Measurements from ENCODE around the gene LDB1.

Gene LDB1

GRCh38 chr10:102123223-102123622, 3.1 kb upstream of the LDB1 start:
- H3K27ac ChIP-seq (replicated peaks) = no peak overlapping the region
- TF ChIP-seq REST (IDR thresholded peaks at IDR 0.05; ENCODE audit: insufficient replicate concordance, low read depth) (no peak), CTCF (IDR thresholded peaks at IDR 0.05; ENCODE audit: insufficient read depth, low read length) (no peak), SPI1 (IDR thresholded peaks at IDR 0.05; ENCODE audit: borderline replicate concordance, low read depth) (no peak), GABPA (IDR thresholded peaks at IDR 0.05; ENCODE audit: low read depth) (no peak), POLR2AphosphoS5 (IDR thresholded peaks at IDR 0.05; ENCODE audit: low read depth) (no peak)

GRCh38 chr10:102122450-102122849, 2.3 kb upstream of the LDB1 start:
- no peak overlapping the region for H3K4me3 ChIP-seq (replicated peaks; ENCODE audit: insufficient read depth, low read length)
- TF ChIP-seq GABPA (IDR thresholded peaks at IDR 0.05; ENCODE audit: low read depth) (no peak), POLR2AphosphoS5 (IDR thresholded peaks at IDR 0.05; ENCODE audit: low read depth) (no peak), REST (IDR thresholded peaks at IDR 0.05; ENCODE audit: insufficient replicate concordance, low read depth) (no peak), SPI1 (IDR thresholded peaks at IDR 0.05; ENCODE audit: borderline replicate concordance, low read depth) (no peak)
- H3K27ac ChIP-seq (replicated peaks) = no peak overlapping the region
- no peaks in the 10 kb centered on the region for H3K27me3 ChIP-seq (ENCODE audit: insufficient read depth, poor library complexity, severe bottlenecking)
- DNase-seq (ENCODE audit: low read depth in 1 of 2, low spot score in 1 of 2) = no peak

More at GRCh38 chr10:102123223-102123622, 3.1 kb upstream of the LDB1 start:
- Histone ChIP-seq H3K4me3 (replicated peaks; ENCODE audit: insufficient read depth, low read length) (no peak overlapping the region), H3K27me3 (ENCODE audit: insufficient read depth, poor library complexity, severe bottlenecking) (no peaks in the 10 kb centered on the region)
- DNase-seq (ENCODE audit: low read depth in 1 of 2, low spot score in 1 of 2) = no peak

- Histone ChIP-seq H3K27ac (replicated peaks) (no peak overlapping the region), H3K4me3 (replicated peaks; ENCODE audit: insufficient read depth, low read length) (no peak overlapping the region), H3K27me3 (ENCODE audit: insufficient read depth, poor library complexity, severe bottlenecking) (no peaks in the 10 kb centered on the region)
- no peak for DNase-seq (ENCODE audit: low read depth in 1 of 2, low spot score in 1 of 2)
- TF ChIP-seq REST (IDR thresholded peaks at IDR 0.05; ENCODE audit: insufficient replicate concordance, low read depth) = no peak
- no peak for TF ChIP-seq POLR2AphosphoS5 (IDR thresholded peaks at IDR 0.05; ENCODE audit: low read depth)
- TF ChIP-seq GABPA (IDR thresholded peaks at IDR 0.05; ENCODE audit: low read depth) = no peak
- TF ChIP-seq SPI1 (IDR thresholded peaks at IDR 0.05; ENCODE audit: borderline replicate concordance, low read depth) = no peak
- no peak for TF ChIP-seq CTCF (IDR thresholded peaks at IDR 0.05; ENCODE audit: insufficient read depth, low read length)
Measured at GRCh38 chr10:102121739-102122372, 1.7 kb upstream of the LDB1 start.
